ENCODE results near the gene PRKCE. TPM values are rescaled to one million over a fixed set of nuclear protein-coding genes. Genes with fewer than 3 reads are reported as not detected.

The PRKCE gene
- total and polyA plus RNA-seq, 7 donors, result 3.0 to 22.8 (median 16.1) TPM

DNA sequence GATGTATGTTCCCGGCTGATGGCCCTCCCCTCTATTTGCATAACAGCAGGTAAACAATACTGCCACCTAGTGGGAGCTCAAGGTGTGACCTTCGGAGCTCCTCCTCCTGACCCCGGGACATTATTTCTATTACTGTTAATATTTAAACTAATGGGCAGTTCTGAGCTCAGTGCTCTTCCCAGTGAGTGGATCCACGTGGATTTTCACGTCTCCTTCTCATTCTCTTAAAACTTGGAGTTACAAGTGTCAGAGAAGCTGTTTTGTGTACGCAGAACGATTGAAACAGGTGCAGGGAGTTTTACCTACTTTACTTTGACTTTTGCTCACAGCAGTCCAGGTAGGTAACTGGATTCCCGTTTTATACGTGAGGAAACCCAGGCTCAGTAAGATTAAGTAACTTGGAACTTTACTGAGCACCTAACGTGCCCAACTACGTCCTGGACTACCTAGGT lies 127.3 kb downstream of the PRKCE start:
- WGBS, 3 donors, result 70 to 80% (median 76%) methylated on average over 11 of the region's 11 CpGs
- Histone ChIP-seq H3K4me3 (no peak overlapping the region), H3K27me3 (ENCODE audit: insufficient read depth in 3 of 3, low read length in 2 of 3) (no peaks in the 10 kb centered on the region), H3K4me1 (peaks cover 6% of the 10 kb centered on the region), H3K36me3 (ENCODE audit: insufficient read depth in 1 of 2, low read depth in 1 of 2) (no peaks in the 10 kb centered on the region), H3K27ac (no peak overlapping the region), H3K9me3 (no peaks in the 10 kb centered on the region)
- ATAC-seq (peak; percentile 65 to 91 (median 80)), DNase-seq (peak; percentile 30 to 62)
- TF ChIP-seq, protein P1, sequence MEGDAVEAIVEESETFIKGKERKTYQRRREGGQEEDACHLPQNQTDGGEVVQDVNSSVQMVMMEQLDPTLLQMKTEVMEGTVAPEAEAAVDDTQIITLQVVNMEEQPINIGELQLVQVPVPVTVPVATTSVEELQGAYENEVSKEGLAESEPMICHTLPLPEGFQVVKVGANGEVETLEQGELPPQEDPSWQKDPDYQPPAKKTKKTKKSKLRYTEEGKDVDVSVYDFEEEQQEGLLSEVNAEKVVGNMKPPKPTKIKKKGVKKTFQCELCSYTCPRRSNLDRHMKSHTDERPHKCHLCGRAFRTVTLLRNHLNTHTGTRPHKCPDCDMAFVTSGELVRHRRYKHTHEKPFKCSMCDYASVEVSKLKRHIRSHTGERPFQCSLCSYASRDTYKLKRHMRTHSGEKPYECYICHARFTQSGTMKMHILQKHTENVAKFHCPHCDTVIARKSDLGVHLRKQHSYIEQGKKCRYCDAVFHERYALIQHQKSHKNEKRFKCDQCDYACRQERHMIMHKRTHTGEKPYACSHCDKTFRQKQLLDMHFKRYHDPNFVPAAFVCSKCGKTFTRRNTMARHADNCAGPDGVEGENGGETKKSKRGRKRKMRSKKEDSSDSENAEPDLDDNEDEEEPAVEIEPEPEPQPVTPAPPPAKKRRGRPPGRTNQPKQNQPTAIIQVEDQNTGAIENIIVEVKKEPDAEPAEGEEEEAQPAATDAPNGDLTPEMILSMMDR (IDR thresholded peaks at IDR 0.05), result peak; percentile 84
- intact Hi-C loops (cut with DNase I), result loop anchor here (1.0 to 2.0 kb wide), 3 partner anchors 135 to 158 kb away; no protein-coding TSS in a partner anchor

GRCh38 chr2:45780541-45781463 lies 129.3 kb downstream of the PRKCE start:
- TF ChIP-seq, protein P1 (IDR thresholded peaks at IDR 0.05), result no peak
- DNase-seq (no peak), ATAC-seq (no peak)
- intact Hi-C loops (cut with DNase I), result no loop called here
- H3K4me3 ChIP-seq, result no peak overlapping the region
- WGBS, 3 donors, result 81 to 89% (median 87%) methylated on average over 10 of the region's 10 CpGs
- H3K27me3 ChIP-seq (ENCODE audit: insufficient read depth in 3 of 3, low read length in 2 of 3), result no peaks in the 10 kb centered on the region
- H3K27ac ChIP-seq, result no peak overlapping the region
- peaks cover 6% of the 10 kb centered on the region for H3K4me1 ChIP-seq
- no peaks in the 10 kb centered on the region for H3K9me3 ChIP-seq
- no peaks in the 10 kb centered on the region for H3K36me3 ChIP-seq (ENCODE audit: insufficient read depth in 1 of 2, low read depth in 1 of 2)

DNA sequence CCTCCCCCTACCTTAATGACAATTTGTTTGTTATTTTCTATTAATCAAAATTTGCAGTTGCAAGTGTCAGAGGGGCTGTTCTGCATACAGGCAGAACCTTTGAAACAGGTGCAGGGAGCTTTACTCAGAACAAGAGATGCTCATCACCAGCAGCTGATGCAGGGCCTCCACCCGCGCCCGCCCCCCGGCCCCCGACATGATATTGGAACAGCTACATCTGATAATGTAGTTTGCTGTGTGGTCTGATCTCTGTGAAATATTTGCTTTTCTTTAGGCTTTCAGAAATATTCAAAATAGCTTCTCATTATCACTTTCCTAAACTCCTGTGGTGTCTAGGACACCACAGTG lies 130.0 kb downstream of the PRKCE start:
- H3K9me3 ChIP-seq, result no peaks in the 10 kb centered on the region
- ATAC-seq (no peak), DNase-seq (no peak)
- no peaks in the 10 kb centered on the region for H3K36me3 ChIP-seq (ENCODE audit: insufficient read depth in 1 of 2, low read depth in 1 of 2)
- peaks cover 6% of the 10 kb centered on the region for H3K4me1 ChIP-seq
- 94 to 98% (median 97%) methylated on average over 5 of the region's 5 CpGs for WGBS, 3 donors
- intact Hi-C loops (cut with DNase I), result no loop called here
- no peak overlapping the region for H3K4me3 ChIP-seq
- no peak overlapping the region for H3K27ac ChIP-seq
- no peaks in the 10 kb centered on the region for H3K27me3 ChIP-seq (ENCODE audit: insufficient read depth in 3 of 3, low read length in 2 of 3)
- TF ChIP-seq, protein P1 (IDR thresholded peaks at IDR 0.05), result no peak

DNA sequence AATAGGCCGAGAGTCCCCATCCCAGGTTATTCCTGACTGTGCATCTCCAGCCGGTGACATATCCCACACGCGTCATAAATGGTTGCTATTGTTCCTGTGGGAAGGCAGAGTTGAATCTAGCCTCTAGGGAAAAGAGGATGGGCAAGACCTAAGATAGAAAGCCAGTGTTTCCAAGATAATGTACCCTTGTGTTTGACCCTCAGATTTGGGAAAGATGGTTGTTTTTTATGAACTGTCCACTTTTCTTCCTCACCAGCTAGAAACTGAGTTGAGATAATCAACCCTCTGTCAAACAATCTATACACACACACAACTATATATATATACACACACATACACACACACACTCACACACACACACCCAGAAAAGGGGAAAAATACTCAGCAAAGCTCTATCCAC lies 131.0 kb downstream of the PRKCE start:
- ATAC-seq, result no peak
- H3K36me3 ChIP-seq (ENCODE audit: insufficient read depth in 1 of 2, low read depth in 1 of 2), result no peaks in the 10 kb centered on the region
- 93 to 98% (median 94%) methylated on average over 4 of the region's 4 CpGs for WGBS, 3 donors
- intact Hi-C loops (cut with DNase I), result no loop called here
- no peak overlapping the region for H3K27ac ChIP-seq
- H3K27me3 ChIP-seq (ENCODE audit: insufficient read depth in 3 of 3, low read length in 2 of 3), result no peaks in the 10 kb centered on the region
- TF ChIP-seq, protein P1 (IDR thresholded peaks at IDR 0.05), result no peak
- H3K4me1 ChIP-seq, result peaks cover 6% of the 10 kb centered on the region
- no peak for DNase-seq
- no peaks in the 10 kb centered on the region for H3K9me3 ChIP-seq
- no peak overlapping the region for H3K4me3 ChIP-seq

Measured in psoas muscle (tissue), 8 donors.